GM21576 (cell line): ENCODE results near the gene GRAMD1A.
"Not testable (repeated sequence)": the region's sequence is repeated elsewhere in the genome, so short reads cannot be mapped to it uniquely, and the experiment has no call there.

Experiments
- ATAC-seq: cut with Tn5 transposase; IDR thresholded peaks from one replicate; pipeline ENCODE4 v1.9.1; 2021; ENCODE audit warnings: mild to moderate bottlenecking, moderate library complexity; ENCODE audit not compliant: unreplicated experiment

GRAMD1A gene

DNA sequence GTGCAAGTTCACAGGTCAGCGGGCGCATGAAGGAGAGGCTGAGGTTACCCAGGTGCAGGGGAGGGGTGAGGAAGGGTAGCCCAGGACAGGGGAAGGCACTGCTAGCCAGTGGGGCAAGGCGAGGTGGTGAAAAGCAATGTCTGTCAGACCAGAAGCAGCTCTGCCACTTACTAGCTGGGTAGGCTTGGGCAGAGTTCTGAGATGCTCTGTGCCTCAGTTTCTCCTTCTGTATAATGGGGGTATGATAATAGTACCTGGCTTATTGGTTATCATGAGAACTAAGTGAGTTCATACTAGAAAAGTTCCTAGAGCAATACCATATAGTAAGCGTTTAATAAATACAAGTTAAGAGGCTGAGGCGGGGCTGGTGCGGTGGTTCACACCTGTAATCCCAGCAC, 15.8 kb downstream of the GRAMD1A start:
- no peak for ATAC-seq

DNA sequence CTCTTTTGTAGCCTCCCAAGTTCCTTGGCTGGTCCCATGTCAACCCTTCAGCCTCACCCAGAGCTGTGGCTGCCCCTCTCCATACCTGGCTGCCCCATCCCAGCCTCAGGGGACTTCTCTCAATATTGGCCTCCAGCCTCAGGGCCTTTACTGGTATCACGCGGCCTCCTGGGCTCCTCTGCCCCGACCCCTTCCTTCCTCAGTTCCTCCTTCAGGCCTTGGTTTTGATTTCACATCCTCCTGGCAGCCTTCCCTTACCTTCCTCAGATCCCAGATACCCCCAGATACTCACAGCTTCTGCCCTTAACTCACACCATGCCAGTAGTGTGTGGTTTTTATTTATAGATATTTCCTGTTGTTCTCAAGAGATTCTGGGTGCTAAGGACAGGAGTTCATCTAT, 17.4 kb downstream of the GRAMD1A start:
- ATAC-seq, result no peak

DNA sequence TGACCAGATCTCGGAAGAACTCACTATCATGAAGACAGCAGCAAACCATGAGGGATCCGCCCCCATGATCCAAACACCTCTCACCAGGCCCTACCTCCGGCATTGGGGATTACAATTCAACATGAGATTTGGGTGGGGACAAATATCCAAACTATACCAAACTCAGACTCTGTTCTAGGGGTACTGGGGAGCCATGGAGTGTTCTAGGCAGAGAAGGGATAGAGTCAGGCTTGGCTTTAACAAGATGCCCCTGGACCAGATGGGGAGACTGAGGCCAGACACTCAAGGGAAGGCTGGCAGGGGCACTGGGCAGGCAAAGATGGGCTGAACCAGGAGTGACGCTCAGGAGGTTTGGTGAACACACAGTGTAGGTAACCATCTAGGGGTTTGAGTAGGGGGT, 18.3 kb downstream of the GRAMD1A start:
- no peak for ATAC-seq

DNA sequence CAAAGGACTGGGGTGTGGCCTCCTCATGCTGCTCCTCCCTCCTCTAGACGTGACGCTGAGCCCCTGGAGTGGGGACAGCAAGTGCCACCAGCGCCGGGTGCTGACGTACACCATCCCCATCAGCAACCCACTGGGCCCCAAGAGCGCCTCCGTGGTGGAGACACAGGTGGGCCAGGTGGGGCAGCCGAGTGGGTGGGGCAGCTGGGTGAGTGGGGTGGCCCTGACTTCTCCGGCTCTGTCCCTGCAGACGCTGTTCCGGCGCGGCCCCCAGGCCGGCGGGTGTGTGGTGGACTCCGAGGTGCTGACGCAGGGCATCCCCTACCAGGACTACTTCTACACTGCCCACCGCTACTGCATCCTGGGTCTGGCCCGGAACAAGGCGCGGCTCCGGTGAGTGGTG, 19.0 kb downstream of the GRAMD1A start:
- no peak for ATAC-seq

DNA sequence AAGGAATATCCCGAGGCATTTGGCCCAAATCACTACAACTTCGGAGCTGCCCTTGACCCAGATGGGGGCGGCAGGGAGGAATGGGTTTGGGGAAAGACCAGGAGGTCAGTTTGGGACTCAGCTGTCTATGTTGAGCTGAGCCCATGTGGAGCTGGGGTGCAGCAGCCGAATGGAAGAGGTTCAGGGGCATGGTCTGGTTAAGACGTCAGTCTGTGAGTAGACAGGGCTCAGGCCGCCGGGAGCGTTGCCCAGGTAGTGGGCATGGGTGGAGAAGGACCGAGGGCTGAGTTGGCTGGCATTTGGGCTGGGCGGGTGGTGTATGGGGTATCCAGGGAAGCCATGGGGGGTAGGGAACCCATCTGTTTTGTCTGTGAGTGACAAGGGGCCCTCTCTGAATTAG, 20.9 kb downstream of the GRAMD1A start:
- ATAC-seq, result no peak

DNA sequence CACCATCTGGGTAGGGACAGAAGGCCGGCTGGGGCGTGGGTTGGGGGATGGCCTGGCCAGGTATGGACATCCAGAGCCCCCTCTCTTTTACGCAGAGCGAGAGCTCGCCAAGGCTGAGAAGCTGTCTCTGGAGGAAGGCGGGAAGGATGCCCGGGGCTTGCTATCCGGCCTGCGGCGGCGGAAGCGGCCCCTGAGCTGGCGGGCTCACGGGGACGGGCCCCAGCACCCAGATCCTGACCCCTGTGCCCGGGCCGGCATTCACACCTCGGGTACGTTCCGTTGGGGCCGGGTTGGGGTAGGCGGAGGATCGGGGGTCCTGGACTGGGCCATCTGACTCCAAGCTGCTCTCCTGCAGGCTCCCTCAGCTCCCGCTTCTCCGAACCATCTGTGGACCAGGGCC, 21.5 kb downstream of the GRAMD1A start:
- no peak for ATAC-seq

DNA sequence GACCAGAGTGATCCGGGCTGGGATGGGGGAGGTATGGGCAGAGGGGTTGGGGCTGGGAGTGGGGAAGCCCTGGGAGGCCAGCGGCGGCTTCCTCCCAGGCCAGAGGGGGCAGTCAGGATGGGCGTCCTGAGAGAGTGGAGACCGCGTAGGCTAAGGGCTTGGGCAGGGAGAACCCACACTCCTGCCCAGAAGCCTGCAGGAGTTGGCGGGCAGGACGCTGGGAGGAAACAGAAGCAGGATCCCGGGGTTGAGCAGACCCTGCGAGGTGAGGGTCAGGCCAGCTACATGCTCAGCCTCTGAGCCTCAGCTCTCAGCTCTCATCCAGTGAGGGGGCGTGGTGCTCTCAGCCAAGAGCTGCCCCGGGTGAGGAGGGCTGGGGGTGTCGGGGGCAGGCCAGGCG, 22.3 kb downstream of the GRAMD1A start:
- ATAC-seq, result no peak

DNA sequence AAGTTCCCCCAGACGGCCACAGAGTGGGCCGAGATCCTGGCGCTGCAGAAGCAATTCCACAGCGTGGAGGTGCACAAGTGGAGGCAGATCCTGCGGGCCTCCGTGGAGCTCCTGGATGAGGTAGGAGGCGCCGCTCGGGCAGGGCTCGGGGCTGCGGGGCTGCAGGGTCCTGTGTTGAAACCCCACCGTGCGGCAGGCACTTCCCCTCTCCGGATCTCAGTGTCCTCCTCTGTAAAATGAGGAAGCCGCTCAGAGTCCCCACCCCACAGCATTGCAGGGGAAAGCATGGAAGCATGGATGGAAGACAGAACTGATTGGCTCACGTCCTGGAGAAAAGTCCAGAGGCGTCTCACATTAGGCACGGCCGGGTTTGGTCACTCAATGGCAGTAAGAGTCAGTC, 23.3 kb downstream of the GRAMD1A start:
- ATAC-seq, result no peak

DNA sequence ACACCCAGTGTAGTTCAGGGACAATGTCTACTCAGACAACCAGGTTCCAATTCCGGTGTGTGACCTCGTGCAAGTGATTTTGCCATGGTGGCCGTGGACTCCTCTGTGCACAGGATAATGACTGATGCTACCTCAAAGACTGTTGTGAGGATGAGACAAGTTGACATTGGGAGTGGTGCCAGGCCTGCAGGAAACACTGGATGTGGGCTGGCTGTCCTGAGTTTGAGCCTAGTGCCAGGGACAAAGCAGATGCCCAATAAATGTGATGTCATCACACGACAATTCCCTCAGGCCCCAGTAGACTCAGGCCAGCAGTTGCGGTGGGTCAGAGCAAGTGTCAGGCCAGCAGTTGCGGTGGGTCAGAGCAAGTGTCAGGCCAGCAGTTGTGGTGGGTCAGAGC, 24.0 kb downstream of the GRAMD1A start:
- no peak for ATAC-seq

DNA sequence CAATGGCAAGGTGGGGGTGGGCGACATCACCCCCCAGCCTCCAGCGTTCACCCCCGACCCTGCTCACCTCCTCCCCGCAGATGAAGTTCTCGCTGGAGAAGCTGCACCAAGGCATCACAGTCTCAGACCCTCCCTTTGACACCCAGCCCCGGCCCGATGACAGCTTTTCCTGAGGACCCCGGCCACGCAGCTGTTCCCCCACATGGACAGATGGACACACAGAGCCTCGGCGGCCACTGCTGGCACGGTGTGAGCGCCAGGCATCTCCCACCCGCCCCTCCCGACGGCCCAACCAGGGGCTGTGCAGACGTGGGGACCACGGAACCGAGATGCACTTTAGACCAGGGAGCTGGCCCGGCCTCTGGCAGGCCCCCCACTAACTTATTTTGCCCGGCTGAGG, 25.8 kb downstream of the GRAMD1A start:
- ATAC-seq, result no peak

DNA sequence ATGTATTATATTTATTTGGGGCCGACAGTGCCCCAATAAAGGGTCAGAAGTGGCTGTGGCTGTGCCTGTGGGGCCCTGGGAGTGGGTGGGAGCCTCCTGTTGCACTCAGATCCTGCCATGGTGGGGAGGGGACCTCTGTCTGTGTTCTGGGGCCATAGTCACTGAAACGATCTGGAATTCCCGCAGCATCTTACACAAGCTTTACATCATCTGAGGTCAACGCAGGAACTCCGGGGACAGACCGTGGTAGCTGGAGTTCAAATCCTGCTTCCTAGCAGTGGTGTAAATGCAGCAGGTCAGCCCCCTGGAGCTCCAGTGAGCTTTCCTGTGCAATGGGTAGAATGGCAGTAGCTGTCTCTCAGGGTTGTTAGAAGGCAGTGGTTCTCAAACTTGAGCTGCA, 26.3 kb downstream of the GRAMD1A start:
- no peak for ATAC-seq

DNA sequence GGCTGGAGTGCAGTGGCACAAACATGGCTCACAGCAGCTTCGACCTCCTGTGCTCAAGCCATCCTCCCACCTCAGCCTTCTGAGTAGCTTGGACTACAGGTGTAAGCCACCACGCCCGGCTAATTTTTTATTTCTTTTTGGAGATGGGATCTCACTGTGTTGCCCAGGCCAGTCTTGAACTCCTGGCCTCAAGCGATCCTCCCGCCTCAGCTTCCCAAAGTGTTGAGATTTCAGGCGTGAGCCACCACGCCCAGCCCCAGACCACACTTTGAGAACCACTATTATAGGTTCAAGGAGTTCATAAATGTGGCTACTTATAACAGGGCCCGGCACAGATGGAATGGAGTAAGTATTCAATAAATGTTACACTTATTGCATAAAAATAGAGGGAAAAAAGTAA, 26.9 kb downstream of the GRAMD1A start:
- no peak for ATAC-seq

DNA sequence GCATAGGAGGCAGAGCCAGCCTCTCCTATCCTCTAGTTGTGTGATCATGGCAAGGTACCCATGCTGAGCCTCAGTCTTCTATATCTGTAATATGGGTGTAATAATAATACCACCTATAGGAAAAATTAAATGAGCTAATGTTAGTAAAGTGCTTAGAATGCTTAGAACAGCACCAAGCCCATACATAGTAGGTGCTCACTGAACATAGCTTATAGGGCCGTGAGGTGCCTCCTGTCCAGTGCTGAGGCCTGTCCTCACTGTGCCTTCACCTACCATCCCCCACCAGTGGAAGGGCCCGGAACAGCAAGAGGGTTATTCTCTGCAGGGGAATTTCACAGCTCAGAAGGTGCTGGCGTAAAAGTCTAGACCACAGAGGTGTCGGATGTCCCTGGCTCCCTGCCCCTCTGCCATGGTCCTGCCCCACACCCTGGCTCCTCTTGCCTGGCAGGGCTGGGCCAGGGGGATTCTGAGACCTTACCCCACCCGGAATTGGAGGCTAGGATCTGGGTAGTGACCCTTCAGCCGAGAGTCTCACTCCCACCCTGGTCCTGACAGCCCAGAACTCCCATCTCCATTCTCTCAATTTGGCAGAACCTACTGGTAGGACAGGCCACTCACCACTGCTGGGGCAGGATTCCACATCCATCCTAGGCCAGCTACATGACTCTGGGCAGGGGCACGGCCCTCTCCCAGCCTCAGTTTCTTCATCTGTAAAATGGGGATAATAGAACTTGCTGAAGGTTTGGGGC, 27.9 kb downstream of the GRAMD1A start:
- ATAC-seq, result no peak

DNA sequence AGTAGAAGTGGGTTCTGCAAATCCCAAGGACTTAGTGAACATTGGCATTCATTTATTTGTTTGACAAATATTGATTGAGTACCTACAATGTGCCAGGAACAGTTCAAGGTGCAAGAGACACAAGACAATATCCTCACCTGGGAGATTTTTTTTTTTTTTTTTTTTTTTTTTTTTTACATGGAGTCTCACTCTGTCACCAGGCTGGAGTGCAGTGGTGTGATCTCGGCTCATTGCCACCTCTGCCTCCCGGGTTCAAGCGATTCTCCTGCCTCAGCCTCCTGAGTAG, 28.4 kb downstream of the GRAMD1A start:
- not testable (repeated sequence) for ATAC-seq

DNA sequence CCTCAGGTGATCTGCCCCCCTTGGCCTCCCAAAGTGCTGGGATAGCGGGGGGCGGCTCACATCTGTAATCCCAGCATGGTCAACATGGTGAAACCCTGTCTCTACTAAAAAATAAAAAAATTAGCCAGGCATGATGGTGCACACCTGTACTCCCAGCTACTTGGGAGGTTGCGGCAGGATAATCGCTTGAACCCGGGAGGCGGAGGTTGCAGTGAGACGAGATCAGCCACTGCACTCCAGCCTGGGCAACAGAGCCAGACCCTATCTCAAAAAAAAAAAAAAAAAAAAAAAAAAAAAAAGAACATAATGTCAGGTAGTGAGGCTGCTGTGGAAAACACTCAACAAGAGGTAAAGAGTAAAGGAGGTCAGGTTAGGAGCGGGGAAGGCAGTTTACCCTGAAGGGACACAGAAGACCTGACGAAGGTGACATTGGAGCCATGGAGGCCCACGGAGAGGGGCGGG, 29.2 kb downstream of the GRAMD1A start:
- ATAC-seq, result not testable (repeated sequence)

DNA sequence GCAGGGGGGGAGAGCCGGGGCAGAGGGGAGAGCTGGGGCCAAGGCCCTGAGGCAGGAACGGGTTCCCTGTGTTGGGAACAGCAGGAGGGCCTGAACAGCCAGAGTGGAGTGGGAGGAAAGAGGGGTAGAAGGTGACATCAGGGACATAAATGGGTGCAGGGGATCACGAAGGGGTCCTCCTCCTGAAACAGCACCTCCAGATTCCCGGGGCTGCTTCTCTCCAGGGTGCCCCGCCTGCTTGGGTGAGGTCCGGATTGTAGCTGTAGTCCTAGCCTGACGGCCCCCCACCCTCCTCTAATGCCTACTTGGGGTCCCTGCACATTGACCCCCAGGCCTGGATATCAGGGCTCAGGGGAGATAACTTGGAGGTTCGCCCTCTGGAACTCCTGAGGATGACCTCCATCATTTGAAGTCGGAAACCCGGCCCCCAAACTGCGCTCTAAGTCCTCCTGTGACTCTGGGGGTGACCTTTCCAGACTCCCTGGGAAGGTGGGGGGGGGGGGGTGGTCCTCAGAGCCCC, 29.7 kb downstream of the GRAMD1A start:
- ATAC-seq, result no peak

DNA sequence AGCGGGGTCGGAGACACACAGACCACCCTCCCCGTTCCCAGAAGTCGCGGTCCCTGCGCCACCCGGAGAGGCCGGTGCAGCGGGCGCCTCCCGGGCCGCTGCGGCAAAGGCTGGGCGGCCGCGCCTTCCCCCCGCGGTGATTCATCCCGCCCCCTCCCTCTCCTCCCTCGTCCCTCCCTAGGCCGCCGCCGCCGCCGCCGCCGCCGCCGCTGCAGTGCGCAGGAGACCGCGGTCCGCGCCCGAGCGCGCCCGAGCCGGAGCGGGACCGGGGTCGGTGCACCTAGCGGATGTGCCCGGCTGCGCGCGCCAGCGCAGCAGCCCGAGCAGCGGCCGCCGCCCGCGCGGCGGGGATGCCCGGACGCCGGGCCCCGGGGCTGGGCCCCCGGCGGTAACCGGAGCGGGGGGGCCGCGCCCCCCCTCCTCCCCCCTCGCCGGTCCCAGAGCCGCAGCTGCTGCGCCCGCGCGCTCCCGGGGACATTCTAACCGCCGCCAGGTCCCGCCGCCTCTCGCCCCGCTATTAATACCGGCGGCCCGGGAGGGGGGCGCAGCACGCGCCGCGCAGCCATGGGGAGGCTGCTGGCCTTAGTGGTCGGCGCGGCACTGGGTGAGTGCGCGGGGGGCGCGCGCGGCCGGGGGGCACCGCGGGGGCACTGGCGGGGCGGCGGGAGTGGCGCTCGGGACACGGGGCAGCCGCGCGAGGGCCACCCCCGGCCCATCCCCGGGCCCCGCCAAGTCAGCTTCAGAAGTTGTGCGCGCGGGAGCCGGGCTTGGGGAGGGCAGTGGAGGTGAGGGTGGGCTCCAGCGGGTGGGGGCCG, 30.3 kb downstream of the GRAMD1A start, which contains the start of gene SCN1B:
SCN1B (plus strand) TSS at position 214 of the 815 bp plus-strand sequence; CDS start at position 565, 351 bp downstream.
- no peak for ATAC-seq

DNA sequence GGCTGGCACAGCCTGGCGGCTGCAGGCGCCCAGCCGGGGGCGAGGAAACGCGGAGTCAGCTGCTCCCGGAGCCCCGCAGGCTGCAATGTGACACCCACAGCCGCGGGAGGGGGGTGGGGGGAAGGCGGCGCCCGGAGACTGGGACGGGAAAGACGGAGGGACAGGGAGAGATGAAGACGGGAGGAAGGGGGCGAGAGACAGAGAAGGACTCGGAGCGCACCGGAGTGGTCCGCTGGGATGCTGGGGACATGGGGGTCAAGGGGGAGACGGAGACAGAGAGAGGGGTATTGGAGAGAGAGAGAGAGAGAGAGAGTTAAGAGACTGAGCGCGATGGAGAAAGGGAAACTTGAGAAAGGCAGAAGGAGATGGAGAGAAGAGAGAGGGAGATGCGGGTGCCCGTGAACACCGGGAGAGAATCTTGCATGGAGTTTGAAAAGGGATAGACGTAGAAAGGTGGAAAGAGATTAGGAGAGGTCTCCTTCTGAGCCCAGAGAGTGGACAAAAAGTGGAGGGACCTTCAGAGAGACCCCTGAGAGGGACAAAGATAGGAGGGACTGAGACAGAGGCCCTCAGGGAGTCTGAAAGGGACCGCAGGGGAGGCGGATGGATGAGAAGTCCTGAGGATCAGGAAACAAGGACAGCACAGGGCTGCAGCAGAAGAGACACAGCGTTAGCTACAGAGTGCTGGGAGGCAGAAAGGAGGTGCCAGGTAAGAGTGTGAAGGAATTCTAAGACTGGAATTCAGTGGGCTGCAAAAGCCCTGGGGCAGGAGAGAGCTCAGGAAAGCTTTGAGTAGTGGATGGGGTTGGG, 31.2 kb downstream of the GRAMD1A start:
- no peak for ATAC-seq

DNA sequence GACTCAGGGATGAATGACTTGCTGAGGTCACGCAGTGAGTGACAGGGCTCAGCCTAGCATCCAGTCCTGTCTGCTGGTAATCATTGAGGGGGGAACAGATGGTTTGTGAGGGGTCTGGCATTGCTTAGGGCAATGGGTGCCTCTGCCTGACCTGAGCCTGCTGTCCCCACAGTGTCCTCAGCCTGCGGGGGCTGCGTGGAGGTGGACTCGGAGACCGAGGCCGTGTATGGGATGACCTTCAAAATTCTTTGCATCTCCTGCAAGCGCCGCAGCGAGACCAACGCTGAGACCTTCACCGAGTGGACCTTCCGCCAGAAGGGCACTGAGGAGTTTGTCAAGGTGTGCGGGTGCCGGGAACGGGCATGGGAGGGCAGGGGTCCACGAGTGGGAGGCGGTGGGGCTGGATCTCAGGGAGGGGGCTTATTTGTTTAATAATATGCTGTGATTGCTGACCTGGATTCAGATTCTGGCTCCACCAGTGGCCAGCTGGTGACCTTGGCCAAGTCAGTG, 32.3 kb downstream of the GRAMD1A start:
- no peak for ATAC-seq

DNA sequence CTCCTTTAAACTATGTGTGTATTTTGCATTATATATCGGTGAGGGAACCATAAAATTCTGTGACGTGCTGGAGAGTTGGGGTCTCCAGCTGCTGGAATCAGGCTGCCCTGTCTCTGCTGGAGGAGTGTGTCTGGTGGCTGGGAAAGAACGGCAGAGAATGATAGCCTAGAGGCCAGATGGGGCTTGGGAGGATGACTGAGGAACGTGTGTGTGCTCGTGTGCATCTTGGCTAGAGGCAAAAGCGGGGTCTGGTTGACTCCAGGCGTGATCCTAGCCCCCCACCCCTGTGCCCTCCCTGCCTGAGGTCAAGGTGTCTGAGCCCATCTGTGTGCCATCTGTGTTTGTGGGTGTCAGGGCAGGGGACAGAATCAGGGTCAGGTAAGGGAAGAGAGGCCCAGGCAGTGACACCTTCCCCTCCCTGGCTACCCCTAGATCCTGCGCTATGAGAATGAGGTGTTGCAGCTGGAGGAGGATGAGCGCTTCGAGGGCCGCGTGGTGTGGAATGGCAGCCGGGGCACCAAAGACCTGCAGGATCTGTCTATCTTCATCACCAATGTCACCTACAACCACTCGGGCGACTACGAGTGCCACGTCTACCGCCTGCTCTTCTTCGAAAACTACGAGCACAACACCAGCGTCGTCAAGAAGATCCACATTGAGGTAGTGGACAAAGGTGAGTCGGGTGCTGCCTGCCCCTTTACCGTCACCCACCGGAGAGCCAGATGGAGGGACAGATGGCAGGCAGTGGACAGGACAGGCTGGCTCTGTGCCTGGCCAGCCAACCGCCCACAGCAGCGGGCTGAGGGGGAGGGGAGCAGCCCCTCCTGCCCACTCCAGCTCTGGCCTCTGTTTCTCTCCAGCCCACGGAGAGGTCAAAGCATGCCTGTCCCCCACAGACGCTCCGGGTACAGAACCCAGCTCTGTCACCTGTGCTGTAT, 33.2 kb downstream of the GRAMD1A start:
- no peak for ATAC-seq
